K562 (cell line): ENCODE data around the gene VGLL1. TPM values are rescaled to one million over a fixed set of nuclear protein-coding genes. Genes with fewer than 3 reads are reported as not detected.

Experiments used
- ATAC-seq: fragments of 200-7000 bp; cut with Tn5 transposase; 3 replicates; pipeline ENCODE4 v1.9.1; 2020; ENCODE audit warnings: moderate library complexity
- BruUV-seq: library from RNA; stranded (reverse); fragments of 400-500 nt; replicated peaks from 2 replicates; lab custom pipeline; 2021; lab: Mats Ljungman, UMichigan
- CTCF ChIA-PET: fragments of 300-600 bp; formaldehyde crosslinking; extraction: SDS; loops from one replicate; lab custom pipeline; 2021; ENCODE audit warnings: low intra/inter-chr PET ratio; lab: Yijun Ruan, JAX
- POLR2A ChIA-PET: fragments of 300-600, 350-650 bp; sonication (Branson Sonifier 250); formaldehyde crosslinking; extraction: SDS; loops from one replicate; lab custom pipeline; 2021; ENCODE audit warnings: antibody characterized with exemption, inconsistent platforms; lab: Yijun Ruan, JAX
- DNase-seq, 4 experiments: peaks; one replicate each; pipeline versions ENCODE4 v3.0.0 to v3.0.0-alpha.2; 2011 to 2018; ENCODE audit warnings: low spot score in 3 of 4, mixed read lengths in 3 of 4; ENCODE audit errors: extremely low read depth in 1 of 4
- FAIRE-seq: peaks from 2 replicates; lab custom pipeline; 2011; peaks lifted over from hg19 to GRCh38; lab: Jason Lieb, UNC
- H2AFZ ChIP-seq: 2 replicates; pipeline ENCODE4 v1.6.0; 2011; ENCODE audit warnings: low read depth, low read length, control low read depth, inconsistent platforms
- H3K27ac ChIP-seq: fragments of 200-600 bp; 3 replicates; pipeline ENCODE4 v1.8.0; 2011; ENCODE audit warnings: low read depth, mild to moderate bottlenecking, control low read depth, inconsistent platforms, low read length, moderate library complexity, mixed read lengths; ENCODE audit errors: extremely low read depth
- H3K27me3 ChIP-seq, 2 experiments: fragments of 300-600 bp in 1 of 2; 2 replicates in 1 of 2; 3 replicates in 1 of 2; pipeline versions ENCODE4 v1.6.0 to v1.8.0; 2011; ENCODE audit warnings: inconsistent platforms in 2 of 2, low read length in 2 of 2, mild to moderate bottlenecking in 1 of 2, mixed read lengths in 1 of 2, moderate library complexity in 1 of 2; ENCODE audit not compliant: control insufficient read depth in 2 of 2, insufficient read depth in 2 of 2
- H3K36me3 ChIP-seq: fragments of 300-600 bp; 3 replicates; pipeline ENCODE4 v1.8.0; 2011; ENCODE audit warnings: mild to moderate bottlenecking, low read length, inconsistent platforms; ENCODE audit not compliant: control insufficient read depth, insufficient read depth
- H3K4me1 ChIP-seq, 2 experiments: fragments of 200-600 bp in 1 of 2; replicated peaks in 1 of 2; 2 replicates in 1 of 2; 3 replicates in 1 of 2; pipeline versions ENCODE4 v1.5.1 to v1.8.0; 2011; ENCODE audit warnings: inconsistent platforms in 2 of 2, low read length in 2 of 2, mild to moderate bottlenecking in 1 of 2, mixed read lengths in 1 of 2, moderate library complexity in 1 of 2; ENCODE audit not compliant: control insufficient read depth in 2 of 2, insufficient read depth in 2 of 2
- H3K4me2 ChIP-seq: 2 replicates; pipeline ENCODE4 v1.6.1; 2011; ENCODE audit warnings: low read length, control low read depth, inconsistent platforms, mixed read lengths; ENCODE audit not compliant: insufficient read depth
- H3K4me3 ChIP-seq: fragments of 200-600 bp; sonication (generic), shearing (Covaris generic); 2 replicates; pipeline ENCODE4 v1.5.1; 2016; ENCODE audit warnings: control low read depth, inconsistent platforms
- H3K79me2 ChIP-seq: fragments of 200-600 bp; 3 replicates; pipeline ENCODE4 v1.8.0; 2011; ENCODE audit warnings: low read length, inconsistent platforms; ENCODE audit not compliant: control insufficient read depth, insufficient read depth
- H3K9ac ChIP-seq, 2 experiments: 2 replicates each; pipeline versions ENCODE4 v1.6.0 to v1.6.1; 2011; ENCODE audit warnings: low read depth in 2 of 2, low read length in 2 of 2, control low read depth in 1 of 2, inconsistent platforms in 1 of 2, mild to moderate bottlenecking in 1 of 2, mixed read lengths in 1 of 2; ENCODE audit not compliant: insufficient read depth in 1 of 2
- H3K9me1 ChIP-seq: one replicate; pipeline ENCODE4 v1.6.0; 2011; ENCODE audit warnings: inconsistent platforms, mild to moderate bottlenecking, low read length, moderate library complexity; ENCODE audit not compliant: control insufficient read depth, insufficient read depth
- H3K9me3 ChIP-seq: replicated peaks from 2 replicates; pipeline ENCODE4 v1.5.1; 2011; ENCODE audit warnings: low read depth, low read length, inconsistent platforms; ENCODE audit not compliant: control insufficient read depth, insufficient read depth
- H4K20me1 ChIP-seq: replicated peaks from 2 replicates; pipeline ENCODE4 v1.6.1; 2011; ENCODE audit warnings: low read length, inconsistent platforms, mixed read lengths; ENCODE audit not compliant: control insufficient read depth, insufficient read depth
- MAFG ChIP-seq: fragments of 450-650 bp; conservative IDR thresholded peaks from 2 replicates; pipeline ENCODE4 v1.6.1; 2016; ENCODE audit warnings: missing genetic modification characterization, missing compliant biosample characterization
- MAFK ChIP-seq: IDR thresholded peaks from 2 replicates; pipeline ENCODE4 v1.6.1; 2011; ENCODE audit warnings: low read length, improper control_type of control experiment
- ZNF224 ChIP-seq: sonication (generic); formaldehyde crosslinking; IDR thresholded peaks from 2 replicates; pipeline ENCODE4 v1.8.0; 2022; ENCODE audit warnings: mild to moderate bottlenecking, missing genetic modification reagents
- ZNF316 ChIP-seq: fragments of 450-650 bp; IDR thresholded peaks from 2 replicates; pipeline ENCODE4 v1.6.1; 2016
- WGBS: fragments of 100-300 bp; shearing (Covaris generic); methylation state at CpG from one replicate; pipeline ENCODE4 v1.1.6; 2016; ENCODE audit warnings: low coverage, mixed read lengths; ENCODE audit not compliant: insufficient coverage; ENCODE audit errors: missing lambda C conversion rate; 5-methylcytosine and 5-hydroxymethylcytosine counted together
- in situ Hi-C: fragments of 300-500 bp; cut with MboI; formaldehyde crosslinking; loops from 4 replicates; pipeline ENCODE4 v1.15.0; 2018; ENCODE audit warnings: inconsistent platforms, mixed read lengths
- intact Hi-C: fragments of 100-400 bp; cut with micrococcal nuclease; formaldehyde crosslinking; loops from 2 replicates; pipeline ENCODE4 v1.14.2; 2022
- polyA plus RNA-seq, 8 experiments: library from polyadenylated mRNA; depleted of rRNA in 4 of 8; stranded (reverse) in 5 of 8; unstranded in 3 of 8; fragments of >200 nt; fragmentation: Nextera tagmentation in 2 of 8; fragmentation: Illumina TruSeq in 1 of 8; extraction: Ambion mirVana in 2 of 8; extraction: Trizol in 1 of 8; gene quantifications; 2 replicates each; pipeline versions ENCODE4 v1.2.1 to v1.2.3, GENCODE V29; 2011 to 2014; ENCODE audit warnings: inconsistent platforms in 1 of 8, missing spikeins in 1 of 8
- total RNA-seq, 7 experiments: library from RNA; depleted of rRNA in 6 of 7; stranded (reverse); fragments of >200 nt in 6 of 7; fragmentation: Illumina TruSeq in 2 of 7; extraction: Trizol in 2 of 7; gene quantifications; 2 replicates each; pipeline versions ENCODE4 v1.2.1 to v1.2.3, GENCODE V29; 2011 to 2021; ENCODE audit warnings: low replicate concordance in 1 of 7
- TF ChIP-seq, protein P1 (sequence below): fragments of 450-650 bp; formaldehyde crosslinking; IDR thresholded peaks from 2 replicates; pipeline ENCODE4 v1.4.0; 2020; ENCODE audit warnings: mild to moderate bottlenecking, mixed read lengths

The VGLL1 gene
- total and polyA plus RNA-seq, 9 of the 15 experiments (the other 6 are each of a cell fraction or from before 2014, with no cell fraction given): not detected

GRCh38 chrX:136551410-136551809, 19.4 kb downstream of the VGLL1 start:
- TF ChIP-seq, protein P1, sequence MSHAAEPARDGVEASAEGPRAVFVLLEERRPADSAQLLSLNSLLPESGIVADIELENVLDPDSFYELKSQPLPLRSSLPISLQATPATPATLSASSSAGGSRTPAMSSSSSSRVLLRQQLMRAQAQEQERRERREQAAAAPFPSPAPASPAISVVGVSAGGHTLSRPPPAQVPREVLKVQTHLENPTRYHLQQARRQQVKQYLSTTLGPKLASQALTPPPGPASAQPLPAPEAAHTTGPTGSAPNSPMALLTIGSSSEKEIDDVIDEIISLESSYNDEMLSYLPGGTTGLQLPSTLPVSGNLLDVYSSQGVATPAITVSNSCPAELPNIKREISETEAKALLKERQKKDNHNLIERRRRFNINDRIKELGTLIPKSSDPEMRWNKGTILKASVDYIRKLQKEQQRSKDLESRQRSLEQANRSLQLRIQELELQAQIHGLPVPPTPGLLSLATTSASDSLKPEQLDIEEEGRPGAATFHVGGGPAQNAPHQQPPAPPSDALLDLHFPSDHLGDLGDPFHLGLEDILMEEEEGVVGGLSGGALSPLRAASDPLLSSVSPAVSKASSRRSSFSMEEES (CRISPR knock-in tag): no peak
- TF ChIP-seq ZNF224 (CRISPR knock-in tag) (no peak), MAFG (tag) (peak; percentile 23; the same call in 1 of the 2 replicates), ZNF316 (peak; percentile 41; the same call in 1 of the 2 replicates), MAFK (peak; percentile 4; the same call in 1 of the 2 replicates)
- ChIA-PET CTCF (no interaction called here), POLR2A (interaction anchor here (0.6 kb wide), 1 partner anchor 13 kb away, joined by 3 read pairs; no protein-coding TSS in a partner anchor)
- peaks cover 3 to 15% of the 10 kb centered on the region in 2 experiments; a peak in 4 of 5 replicates for H3K27me3 ChIP-seq
- WGBS: 0% methylated on average over 1 of the region's 1 CpG
- no peak overlapping the region for H3K9ac ChIP-seq
- intact Hi-C loops: no loop called here
- H3K27ac ChIP-seq: no peak overlapping the region
- H3K4me2 ChIP-seq: no peak overlapping the region
- no peak for DNase-seq
- no peaks in the 10 kb centered on the region for H4K20me1 ChIP-seq
- H3K9me3 ChIP-seq: no peaks in the 10 kb centered on the region
- ATAC-seq: no peak
- no TSS peak for BruUV-seq
- no peaks in the 10 kb centered on the region for H3K4me1 ChIP-seq
- no peaks in the 10 kb centered on the region for H3K9me1 ChIP-seq
- H3K79me2 ChIP-seq: no peaks in the 10 kb centered on the region
- FAIRE-seq: no peak
- H3K36me3 ChIP-seq: no peaks in the 10 kb centered on the region
- H3K4me3 ChIP-seq: no peak overlapping the region
- in situ Hi-C loops: no loop called here
- H2AFZ ChIP-seq: no peak overlapping the region
